Upper lobe of right lung (tissue), 1 donor: ENCODE measurements around the gene CAMTA1. TPM values are rescaled to one million over a fixed set of nuclear protein-coding genes. Genes with fewer than 3 reads are reported as not detected.

Experiments
- ATAC-seq: fragments of 200-7000 bp; cut with Tn5 transposase; one replicate; pipeline ENCODE4 v1.9.1; 2020; ENCODE audit warnings: mild to moderate bottlenecking, moderate library complexity
- DNase-seq: peaks from one replicate; pipeline ENCODE4 v3.0.0-alpha.2; 2020
- H3K27ac ChIP-seq: fragments of 200-600 bp; one replicate; pipeline ENCODE4 v1.8.0; 2022
- H3K27me3 ChIP-seq: fragments of 200-600 bp; one replicate; pipeline ENCODE4 v1.8.0; 2022; ENCODE audit warnings: mild to moderate bottlenecking
- H3K36me3 ChIP-seq: fragments of 200-600 bp; one replicate; pipeline ENCODE4 v1.8.0; 2022
- H3K4me1 ChIP-seq: fragments of 200-600 bp; one replicate; pipeline ENCODE4 v1.8.0; 2022
- H3K4me3 ChIP-seq: fragments of 200-600 bp; one replicate; pipeline ENCODE4 v1.8.0; 2022; ENCODE audit warnings: mild to moderate bottlenecking
- H3K9me3 ChIP-seq: fragments of 200-600 bp; one replicate; pipeline ENCODE4 v1.8.0; 2022
- CTCF ChIP-seq: fragments of 200-600 bp; IDR thresholded peaks from one replicate; pipeline ENCODE4 v1.8.0; 2022; ENCODE audit warnings: antibody characterized with exemption
- intact Hi-C: fragments of 100-400 bp; cut with DNase I; formaldehyde crosslinking; loops from one replicate; pipeline ENCODE4 v1.11.0; 2022
- total RNA-seq: library from RNA; stranded (reverse); fragmentation: NEBNext Ultra II Directional; extraction: Animal tissue kit (Norgen Biotek cat#: 25700); gene quantifications from one replicate; pipeline ENCODE4 v1.2.1, GENCODE V29; 2021
- donor health status: DM: no; HTN: yes; CAD: no; lungs with severe emphysema.

The CAMTA1 gene
- total RNA-seq, 1 donor from 2014 or later: 63.4 TPM

DNA sequence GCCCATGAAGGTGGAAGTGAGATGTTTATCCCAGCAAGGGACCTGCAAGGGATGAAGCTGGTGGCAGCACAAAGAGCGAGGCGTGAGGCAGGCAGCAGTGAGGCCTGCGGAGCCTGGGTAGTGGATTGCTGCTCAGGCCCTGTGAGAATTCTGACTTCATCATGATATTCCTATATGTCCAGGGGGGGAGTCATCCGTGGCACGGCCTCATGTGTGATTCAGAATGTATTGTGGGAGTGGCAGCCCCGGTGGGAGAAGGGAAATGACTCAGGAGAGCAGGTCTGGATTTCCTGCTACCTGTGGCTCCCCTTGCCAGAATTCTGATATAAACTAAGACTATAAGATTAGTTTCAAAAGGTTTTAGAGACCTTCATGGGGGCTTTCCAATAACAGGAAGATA lies 240.9 kb downstream of the CAMTA1 start:
- intact Hi-C loops: no loop called here

GRCh38 chr1:7032992-7033391 lies 247.7 kb downstream of the CAMTA1 start:
- intact Hi-C loops: no loop called here
- TF ChIP-seq CTCF: no peak
- Histone ChIP-seq H3K27ac (no peak overlapping the region), H3K4me3 (no peak overlapping the region), H3K4me1 (no peaks in the 10 kb centered on the region), H3K36me3 (no peaks in the 10 kb centered on the region), H3K9me3 (no peaks in the 10 kb centered on the region), H3K27me3 (no peaks in the 10 kb centered on the region)
- ATAC-seq (no peak), DNase-seq (no peak)

More for the DNA sequence above, 240.9 kb downstream of the CAMTA1 start:
- Histone ChIP-seq H3K9me3 (no peaks in the 10 kb centered on the region), H3K4me1 (no peaks in the 10 kb centered on the region), H3K36me3 (no peaks in the 10 kb centered on the region), H3K27me3 (no peaks in the 10 kb centered on the region), H3K4me3 (no peak overlapping the region), H3K27ac (no peak overlapping the region)
- ATAC-seq (no peak), DNase-seq (no peak)
- no peak for TF ChIP-seq CTCF

- H3K9me3 ChIP-seq: no peaks in the 10 kb centered on the region
- TF ChIP-seq CTCF: no peak
- no peak overlapping the region for H3K27ac ChIP-seq
- intact Hi-C loops: no loop called here
- H3K27me3 ChIP-seq: no peaks in the 10 kb centered on the region
- ATAC-seq (no peak), DNase-seq (no peak)
- H3K4me3 ChIP-seq: no peak overlapping the region
- H3K4me1 ChIP-seq: no peaks in the 10 kb centered on the region
- H3K36me3 ChIP-seq: no peaks in the 10 kb centered on the region
Measured at GRCh38 chr1:7036386-7036785, 251.1 kb downstream of the CAMTA1 start.

DNA sequence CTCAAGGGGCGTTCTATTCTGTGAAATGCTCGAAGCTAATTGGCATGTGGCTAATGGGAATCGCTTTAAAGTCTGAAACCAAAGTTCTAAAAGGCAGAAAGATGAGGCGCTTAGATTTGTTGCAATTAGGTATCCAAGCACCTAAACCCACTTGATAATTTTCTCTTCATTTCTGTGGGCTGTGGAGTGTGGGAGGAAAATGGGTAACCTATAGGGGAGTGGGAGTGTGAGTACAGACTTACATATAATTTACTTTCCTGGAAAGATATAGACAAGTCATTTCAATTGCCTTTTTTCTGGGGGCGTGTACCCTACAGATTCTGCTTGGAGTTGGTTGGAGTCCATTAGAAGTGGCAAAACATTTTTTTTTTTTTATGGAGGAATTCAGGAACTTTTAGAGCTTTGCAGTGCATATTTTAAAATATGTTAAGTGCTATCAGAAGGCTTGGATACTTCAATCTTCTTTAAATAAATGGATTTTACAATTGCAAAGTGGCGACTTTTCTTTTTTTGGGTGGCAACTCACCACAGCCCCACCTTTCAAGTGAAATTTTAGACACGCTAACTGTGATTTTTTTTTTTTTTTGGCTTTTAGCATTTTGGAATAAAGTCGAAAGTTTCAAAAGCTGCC lies 254.5 kb downstream of the CAMTA1 start:
- ATAC-seq (no peak), DNase-seq (no peak)
- H3K27ac ChIP-seq: no peak overlapping the region
- no peaks in the 10 kb centered on the region for H3K4me1 ChIP-seq
- no peak for TF ChIP-seq CTCF
- H3K36me3 ChIP-seq: no peaks in the 10 kb centered on the region
- intact Hi-C loops: no loop called here
- no peak overlapping the region for H3K4me3 ChIP-seq
- H3K27me3 ChIP-seq: peaks cover 10% of the 10 kb centered on the region
- H3K9me3 ChIP-seq: no peaks in the 10 kb centered on the region

DNA sequence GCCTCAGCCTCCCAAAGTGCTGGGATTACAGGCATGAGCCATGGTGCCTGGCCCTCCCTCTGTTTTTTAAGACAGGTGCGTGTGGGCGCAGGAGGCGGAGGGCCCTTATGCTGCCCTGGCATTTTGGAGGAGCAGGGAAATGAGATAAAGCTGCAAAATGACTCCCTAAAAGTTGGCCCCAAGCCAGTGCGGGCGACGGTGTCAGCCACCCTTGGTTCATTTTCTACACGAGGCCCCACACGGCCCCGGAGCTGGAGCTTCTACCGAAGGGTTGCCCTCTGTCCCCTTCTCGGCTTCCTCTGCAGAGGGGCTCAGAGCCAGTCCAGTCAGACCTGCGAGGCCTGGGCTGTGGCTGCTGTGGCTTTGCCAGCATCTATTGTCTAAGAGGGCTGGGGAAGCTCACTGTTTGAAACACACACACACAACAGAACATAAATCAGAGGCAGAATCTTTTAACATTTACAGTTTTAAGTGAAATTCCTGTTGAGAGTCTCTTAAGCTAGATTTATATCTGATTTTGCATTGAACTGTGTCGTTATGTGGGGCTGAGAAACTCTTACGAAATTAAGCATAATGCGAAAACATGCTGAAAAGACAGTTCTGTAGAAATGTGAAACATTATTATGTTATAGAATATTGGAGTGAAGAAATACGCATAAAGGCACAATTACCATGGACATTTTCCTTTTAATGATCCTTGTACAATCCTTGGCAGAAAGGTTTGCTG lies 255.9 kb downstream of the CAMTA1 start:
- Histone ChIP-seq H3K27me3 (peaks cover 10% of the 10 kb centered on the region), H3K9me3 (no peaks in the 10 kb centered on the region), H3K27ac (no peak overlapping the region), H3K4me1 (no peaks in the 10 kb centered on the region), H3K4me3 (no peak overlapping the region), H3K36me3 (no peaks in the 10 kb centered on the region)
- ATAC-seq (no peak), DNase-seq (no peak)
- intact Hi-C loops: no loop called here
- TF ChIP-seq CTCF: no peak
